ENCODE results near the gene LMAN2. TPM values are rescaled to one million over a fixed set of nuclear protein-coding genes. Genes with fewer than 3 reads are reported as not detected.

LMAN2 gene, protein sequence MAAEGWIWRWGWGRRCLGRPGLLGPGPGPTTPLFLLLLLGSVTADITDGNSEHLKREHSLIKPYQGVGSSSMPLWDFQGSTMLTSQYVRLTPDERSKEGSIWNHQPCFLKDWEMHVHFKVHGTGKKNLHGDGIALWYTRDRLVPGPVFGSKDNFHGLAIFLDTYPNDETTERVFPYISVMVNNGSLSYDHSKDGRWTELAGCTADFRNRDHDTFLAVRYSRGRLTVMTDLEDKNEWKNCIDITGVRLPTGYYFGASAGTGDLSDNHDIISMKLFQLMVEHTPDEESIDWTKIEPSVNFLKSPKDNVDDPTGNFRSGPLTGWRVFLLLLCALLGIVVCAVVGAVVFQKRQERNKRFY
- total RNA-seq, result 100 to 1,000 TPM; 133 to 140 TPM

- H3K4me1 Mint-ChIP-seq, result peaks cover 65% of the 10 kb centered on the region
- peaks cover 28% of the 10 kb centered on the region for H3K36me3 Mint-ChIP-seq
- peak within 1 kb of the TSS; percentile 100 for H3K27ac Mint-ChIP-seq
- ATAC-seq, result peak; percentile 99
- peak; percentile 96 for DNase-seq
- CTCF ChIA-PET, result interaction anchor here (0.7 to 4.0 kb wide), 27 partner anchors 9 to 238 kb away, joined by 3 to 28 read pairs (median 4); no protein-coding TSS in a partner anchor
- H3K9me3 Mint-ChIP-seq (ENCODE audit: low read depth), result peaks cover 2% of the 10 kb centered on the region
- peak within 1 kb of the TSS; percentile 98 for H3K4me3 Mint-ChIP-seq
- H3K27me3 Mint-ChIP-seq, result no peaks in the 10 kb centered on the region
Observed at GRCh38 chr5:177351392-177352329, at the start of gene LMAN2. Gene LMAN2 (minus strand): TSS chr5:177351668. CDS start chr5:177351647, 21 bp downstream.

DNA sequence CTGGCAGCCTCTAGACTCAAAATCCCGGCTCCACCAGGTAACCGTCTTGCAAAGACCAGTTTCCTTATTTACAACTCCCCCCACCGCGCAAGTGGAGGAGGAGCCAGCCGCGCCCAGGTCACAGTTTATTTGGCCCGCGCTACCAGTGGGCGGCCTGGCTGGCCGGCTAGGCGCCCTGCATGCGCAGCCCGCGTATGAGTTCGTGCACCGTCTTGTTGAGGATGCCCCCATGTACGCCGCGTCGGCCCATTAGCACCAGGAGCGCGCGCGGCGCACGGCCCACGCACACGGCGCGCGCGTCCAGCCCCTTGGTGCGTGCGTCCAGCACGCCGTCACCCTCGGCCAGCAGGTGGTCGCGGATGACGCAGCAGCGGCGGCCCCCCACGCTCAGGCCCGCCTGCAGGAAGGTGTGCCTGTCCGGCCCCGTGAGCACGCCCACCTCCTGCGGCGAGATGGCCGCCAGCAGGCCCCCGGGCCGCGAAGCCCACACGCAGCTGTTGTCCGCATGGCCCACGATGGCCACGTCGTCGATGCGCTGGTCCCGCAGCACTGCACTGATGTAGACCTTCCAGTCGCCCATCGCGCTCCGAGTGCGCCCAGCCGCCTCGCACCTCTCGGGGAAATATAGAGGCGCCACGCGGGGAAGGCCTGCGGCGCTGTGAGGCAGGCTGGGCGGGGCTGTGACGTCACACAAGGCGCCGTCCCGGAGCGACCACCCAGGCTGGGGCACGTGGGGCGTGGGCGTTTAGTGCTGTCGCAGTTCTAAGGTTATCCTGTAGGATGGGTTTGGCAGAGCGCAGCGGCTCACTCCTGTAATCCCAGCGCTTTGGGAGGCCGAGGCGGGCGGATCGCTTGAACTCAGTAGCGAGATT lies 48.8 kb upstream of the LMAN2 start, which contains the start of gene PFN3:
Gene PFN3, minus strand, starts transcription at position 665 of the 872 bp plus-strand sequence. Its CDS starts 85 bp downstream, at position 580.
- peaks cover 25% of the 10 kb centered on the region for H3K4me1 Mint-ChIP-seq
- DNase-seq (no peak), ATAC-seq (no peak)
- H3K27me3 Mint-ChIP-seq, result peaks cover 23% of the 10 kb centered on the region
- no peaks in the 10 kb centered on the region for H3K9me3 Mint-ChIP-seq (ENCODE audit: low read depth)
- no peaks in the 10 kb centered on the region for H3K36me3 Mint-ChIP-seq
- no peak within 1 kb of the TSS for H3K4me3 Mint-ChIP-seq
- CTCF ChIA-PET, result interaction anchor here (1.0 to 18.7 kb wide), 8 partner anchors 8 to 99 kb away, joined by 3 to 717 read pairs (median 76); partner anchors contain the start of genes GRK6, PDLIM7, PRR7 and RGS14
- no peak within 1 kb of the TSS for H3K27ac Mint-ChIP-seq

DNA sequence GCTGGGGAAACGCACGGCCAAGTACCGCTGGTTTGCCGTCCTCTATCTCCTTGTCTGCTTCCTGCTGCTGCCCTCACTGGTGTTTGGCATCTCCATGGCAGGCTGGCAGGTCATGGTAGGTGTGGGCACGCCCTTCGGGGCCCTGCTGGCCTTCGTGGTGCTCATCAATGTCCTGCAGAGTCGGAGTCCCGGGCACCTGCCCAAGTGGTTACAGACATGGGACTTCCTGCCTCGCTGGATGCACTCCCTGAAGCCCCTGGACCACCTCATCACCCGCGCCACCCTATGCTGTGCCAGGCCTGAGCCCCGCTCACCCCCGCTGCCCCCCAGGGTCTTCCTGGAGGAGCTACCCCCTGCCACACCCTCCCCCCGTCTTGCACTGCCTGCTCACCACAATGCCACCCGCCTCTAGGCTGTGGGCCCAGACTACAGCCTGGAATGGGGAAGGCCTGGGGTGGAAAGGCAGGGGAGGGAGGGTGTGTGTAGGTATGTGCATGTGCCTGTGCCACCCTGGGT lies 46.5 kb upstream of the LMAN2 start:
- no peaks in the 10 kb centered on the region for H3K9me3 Mint-ChIP-seq (ENCODE audit: low read depth)
- no peak for DNase-seq
- H3K4me3 Mint-ChIP-seq, result no peak overlapping the region
- peaks cover 11% of the 10 kb centered on the region for H3K4me1 Mint-ChIP-seq
- ATAC-seq, result no peak
- peaks cover 21% of the 10 kb centered on the region for H3K27me3 Mint-ChIP-seq
- H3K27ac Mint-ChIP-seq, result no peak overlapping the region
- CTCF ChIA-PET, result interaction anchor here (0.9 to 1.7 kb wide), 3 partner anchors 57 to 104 kb away, joined by 3 to 7 read pairs (median 4); no protein-coding TSS in a partner anchor
- no peaks in the 10 kb centered on the region for H3K36me3 Mint-ChIP-seq

GRCh38 chr5:177396807-177397206 lies 45.3 kb upstream of the LMAN2 start:
- DNase-seq (no peak), ATAC-seq (no peak)
- Mint-ChIP-seq H3K9me3 (ENCODE audit: low read depth) (no peaks in the 10 kb centered on the region), H3K4me3 (no peak overlapping the region), H3K27me3 (peaks cover 9% of the 10 kb centered on the region), H3K36me3 (no peaks in the 10 kb centered on the region), H3K27ac (no peak overlapping the region), H3K4me1 (no peaks in the 10 kb centered on the region)
- CTCF ChIA-PET, result interaction anchor here (1.3 to 1.7 kb wide), 2 partner anchors 58 to 61 kb away, joined by 4 to 7 read pairs; no protein-coding TSS in a partner anchor

- H3K27me3 Mint-ChIP-seq, result peaks cover 2% of the 10 kb centered on the region
- H3K4me3 Mint-ChIP-seq, result no peak overlapping the region
- DNase-seq, result no peak
- H3K36me3 Mint-ChIP-seq, result no peaks in the 10 kb centered on the region
- no peak for ATAC-seq
- CTCF ChIA-PET, result interaction anchor here (11.1 to 20.4 kb wide), 2 partner anchors 31 to 59 kb away, joined by 249 to 405 read pairs; partner anchors contain the start of gene RGS14
- no peaks in the 10 kb centered on the region for H3K9me3 Mint-ChIP-seq (ENCODE audit: low read depth)
- no peak overlapping the region for H3K27ac Mint-ChIP-seq
- H3K4me1 Mint-ChIP-seq, result peaks cover 5% of the 10 kb centered on the region
Observed at GRCh38 chr5:177396078-177396477, 44.6 kb upstream of the LMAN2 start.

DNA sequence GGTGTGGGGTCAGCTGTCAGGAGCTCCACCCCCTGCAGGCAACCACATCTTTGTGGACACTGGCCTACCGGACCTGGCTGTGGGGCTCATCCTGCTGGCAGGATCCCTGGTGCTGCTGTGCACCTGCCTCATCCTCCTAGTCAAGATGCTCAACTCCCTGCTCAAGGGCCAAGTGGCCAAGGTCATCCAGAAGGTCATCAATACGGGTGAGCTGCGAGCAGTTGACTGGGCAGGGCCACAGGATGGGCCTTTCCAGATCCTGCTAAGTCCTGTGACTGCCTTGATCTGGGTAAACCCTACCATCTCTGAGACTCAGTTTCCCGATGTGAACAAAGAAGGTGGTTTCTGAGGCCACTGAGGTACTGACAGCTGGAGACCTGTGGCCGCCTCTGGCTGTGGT lies 42.5 kb upstream of the LMAN2 start:
- peaks cover 25% of the 10 kb centered on the region for H3K4me1 Mint-ChIP-seq
- CTCF ChIA-PET, result interaction anchor here (1.7 to 20.4 kb wide), 4 partner anchors 10 to 107 kb away, joined by 7 to 405 read pairs (median 252); partner anchors contain the start of genes PFN3 and RGS14
- H3K27me3 Mint-ChIP-seq, result no peaks in the 10 kb centered on the region
- ATAC-seq (no peak), DNase-seq (no peak)
- no peak overlapping the region for H3K4me3 Mint-ChIP-seq
- H3K36me3 Mint-ChIP-seq, result no peaks in the 10 kb centered on the region
- H3K27ac Mint-ChIP-seq, result no peak overlapping the region
- no peaks in the 10 kb centered on the region for H3K9me3 Mint-ChIP-seq (ENCODE audit: low read depth)

DNA sequence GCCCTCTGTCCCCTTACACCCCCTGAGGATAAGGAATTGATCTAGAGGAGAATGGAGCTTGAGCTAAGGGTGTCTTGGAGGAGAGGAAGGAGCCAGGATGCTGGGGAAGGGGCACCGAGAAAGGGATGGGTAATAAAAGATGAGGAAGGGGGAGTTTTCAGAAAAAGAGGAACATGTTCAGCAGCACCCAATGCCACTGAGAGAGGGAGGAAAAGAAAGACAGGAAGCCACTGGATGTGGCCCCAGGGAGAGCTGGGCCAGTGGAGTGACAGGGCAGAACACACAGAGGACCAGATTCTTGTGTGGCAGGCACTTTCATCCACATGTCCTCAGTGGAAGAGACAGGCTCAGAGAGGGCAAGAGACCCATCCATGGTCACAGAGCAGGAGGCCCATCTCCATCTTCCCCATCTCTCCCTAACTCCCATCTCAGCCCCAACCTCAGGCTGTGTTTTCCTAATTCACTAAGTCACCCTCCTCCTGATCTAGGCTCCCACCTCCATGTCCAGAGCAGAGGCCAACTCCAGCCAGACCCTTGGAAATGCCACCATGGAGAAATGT lies 41.8 kb upstream of the LMAN2 start:
- H3K36me3 Mint-ChIP-seq, result no peaks in the 10 kb centered on the region
- DNase-seq (no peak), ATAC-seq (no peak)
- H3K9me3 Mint-ChIP-seq (ENCODE audit: low read depth), result no peaks in the 10 kb centered on the region
- CTCF ChIA-PET, result interaction anchor here (1.3 to 20.4 kb wide), 5 partner anchors 10 to 106 kb away, joined by 7 to 405 read pairs (median 249); partner anchors contain the start of genes PDLIM7, PFN3 and RGS14
- no peaks in the 10 kb centered on the region for H3K27me3 Mint-ChIP-seq
- H3K4me1 Mint-ChIP-seq, result peaks cover 32% of the 10 kb centered on the region
- no peak overlapping the region for H3K27ac Mint-ChIP-seq
- no peak overlapping the region for H3K4me3 Mint-ChIP-seq

GRCh38 chr5:177392765-177393164 lies 41.3 kb upstream of the LMAN2 start:
- Mint-ChIP-seq H3K9me3 (ENCODE audit: low read depth) (no peaks in the 10 kb centered on the region), H3K36me3 (no peaks in the 10 kb centered on the region), H3K27me3 (no peaks in the 10 kb centered on the region), H3K4me3 (no peak overlapping the region), H3K27ac (no peak overlapping the region), H3K4me1 (peaks cover 37% of the 10 kb centered on the region)
- DNase-seq (no peak), ATAC-seq (no peak)
- CTCF ChIA-PET, result interaction anchor here (1.3 to 20.4 kb wide), 8 partner anchors 11 to 106 kb away, joined by 3 to 405 read pairs (median 66); partner anchors contain the start of genes PDLIM7, PFN3, PRR7 and RGS14

GRCh38 chr5:177390363-177391300 lies 39.2 kb upstream of the LMAN2 start:
- Mint-ChIP-seq H3K27ac (peak overlapping the region; percentile 88), H3K9me3 (ENCODE audit: low read depth) (no peaks in the 10 kb centered on the region), H3K36me3 (no peaks in the 10 kb centered on the region), H3K4me1 (peaks cover 47% of the 10 kb centered on the region), H3K27me3 (no peaks in the 10 kb centered on the region), H3K4me3 (peak overlapping the region; percentile 37)
- peak; percentile 93 for DNase-seq
- ATAC-seq, result peak; percentile 72
- CTCF ChIA-PET, result interaction anchor here (0.6 to 20.4 kb wide), 46 partner anchors 12 to 319 kb away, joined by 3 to 405 read pairs (median 5); partner anchors contain the start of genes DDX41, F12, GRK6 and LMAN2

DNA sequence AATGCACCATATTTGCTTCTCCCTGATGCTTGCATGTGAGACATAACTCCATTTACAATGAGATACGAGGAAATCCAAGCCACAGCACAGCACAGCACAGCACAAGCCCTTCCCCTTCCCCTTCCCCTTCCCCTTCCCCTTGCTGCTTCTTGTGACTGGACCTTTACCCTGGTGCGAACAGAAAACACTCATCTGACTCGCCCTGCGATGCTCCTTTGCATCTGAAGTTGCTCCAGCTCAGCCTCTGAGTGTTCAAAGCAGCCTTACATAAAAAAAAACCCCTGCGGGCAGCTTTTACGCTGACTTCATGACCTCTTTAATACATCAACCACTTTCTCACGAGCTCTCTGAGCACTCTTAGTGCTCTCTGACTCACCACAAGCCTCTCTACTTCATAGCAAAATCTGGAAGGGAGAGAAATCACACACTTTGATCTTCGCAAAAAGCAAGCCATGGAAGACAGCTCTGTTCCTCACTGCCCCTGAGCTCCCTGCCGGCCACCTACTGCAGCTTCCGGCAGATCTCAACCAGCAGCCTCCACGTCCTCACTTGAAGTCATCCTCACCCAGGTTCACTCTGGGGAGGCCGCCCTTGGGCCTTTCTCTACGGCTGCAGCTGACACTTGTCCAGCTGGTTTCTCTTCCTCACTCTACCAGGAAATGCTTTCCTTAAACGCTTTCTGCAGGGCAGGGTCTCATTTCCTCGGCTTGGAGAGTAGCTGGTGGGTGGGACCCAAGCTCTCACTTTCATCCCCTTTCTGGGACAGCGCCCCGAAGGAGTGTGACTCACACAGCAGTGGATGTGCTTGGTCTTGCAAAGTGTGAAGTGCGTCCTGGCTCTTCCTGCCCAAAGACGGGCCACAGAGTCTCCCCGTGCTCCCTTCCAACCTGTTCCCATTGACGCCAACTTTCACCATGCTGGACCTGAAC lies 38.0 kb upstream of the LMAN2 start:
- Mint-ChIP-seq H3K4me3 (peak overlapping the region; percentile 37), H3K27me3 (no peaks in the 10 kb centered on the region), H3K27ac (peak overlapping the region; percentile 88), H3K36me3 (no peaks in the 10 kb centered on the region), H3K4me1 (peaks cover 54% of the 10 kb centered on the region), H3K9me3 (ENCODE audit: low read depth) (no peaks in the 10 kb centered on the region)
- ATAC-seq (peak; percentile 66), DNase-seq (peak; percentile 72)
- CTCF ChIA-PET, result interaction anchor here (0.7 to 20.4 kb wide), 35 partner anchors 11 to 729 kb away, joined by 3 to 405 read pairs (median 7); partner anchors contain the start of genes F12, GRK6, LMAN2 and PDLIM7
